Fibroblast of lung (primary cell): Measurements from ENCODE around the gene PLA2G12B.
"Not testable (repeated sequence)": the region's sequence is repeated elsewhere in the genome, so short reads cannot be mapped to it uniquely, and the experiment has no call there.

Source experiments
- CTCF ChIP-seq, 2 donors: IDR thresholded peaks in 1 of 2; conservative IDR thresholded peaks in 1 of 2; 1 replicate in 1 of 2; 2 replicates in 1 of 2; pipeline ENCODE4 v1.5.1; 2011 to 2012; ENCODE audit warnings: low read length in 2 of 2, control low read depth in 1 of 2, inconsistent platforms in 1 of 2, low read depth in 1 of 2, mild to moderate bottlenecking in 1 of 2
- EZH2 ChIP-seq: IDR thresholded peaks from 2 replicates; pipeline ENCODE4 v1.5.1; 2012; ENCODE audit warnings: low read length, control low read depth, mild to moderate bottlenecking; ENCODE audit errors: missing control alignments

- not testable (repeated sequence) for TF ChIP-seq CTCF (conservative IDR thresholded peaks at IDR 0.05 in 1 of 2, IDR thresholded peaks at IDR 0.05 in 1 of 2; ENCODE audit: low read depth in 1 of 2, low read length in 2 of 2); EZH2
Measured at GRCh38 chr10:72995459-72995858, 40.9 kb upstream of the PLA2G12B start.
